ENCODE data around the gene PFKL.

- TF ChIP-seq CTCF (IDR thresholded peaks at IDR 0.05) (no peak), POLR2A (IDR thresholded peaks at IDR 0.05) (no peak)
These were observed 12.9 kb downstream of the PFKL start for GRCh38 chr21:44312716-44313115.
